Duodenal mucosa (tissue), 2 donors: ENCODE measurements around the gene PPP1R13L.
"Not testable (repeated sequence)": the region's sequence is repeated elsewhere in the genome, so short reads cannot be mapped to it uniquely, and the experiment has no call there.

Experiments
- H3K27ac ChIP-seq: one replicate; pipeline ENCODE4 v1.7.0; 2013; ENCODE audit warnings: low read depth, low read length
- H3K27me3 ChIP-seq, 2 donors: one replicate each; pipeline ENCODE4 v1.7.0; 2013; ENCODE audit warnings: low read length in 2 of 2, control low read depth in 1 of 2; ENCODE audit not compliant: insufficient read depth in 2 of 2, control insufficient read depth in 1 of 2
- H3K36me3 ChIP-seq, 2 donors: one replicate each; pipeline ENCODE4 v1.7.0; 2013; ENCODE audit warnings: low read length in 2 of 2, control low read depth in 1 of 2; ENCODE audit not compliant: insufficient read depth in 2 of 2, control insufficient read depth in 1 of 2
- H3K4me1 ChIP-seq, 2 donors: one replicate each; pipeline ENCODE4 v1.7.0; 2013; ENCODE audit warnings: low read length in 2 of 2, control low read depth in 1 of 2; ENCODE audit not compliant: insufficient read depth in 2 of 2, control insufficient read depth in 1 of 2
- H3K4me3 ChIP-seq, 2 donors: one replicate each; pipeline ENCODE4 v1.7.0; 2013; ENCODE audit warnings: low read length in 2 of 2, low read depth in 1 of 2
- H3K9ac ChIP-seq, 2 donors: one replicate each; pipeline ENCODE4 v1.7.0; 2013; ENCODE audit warnings: low read length in 2 of 2, low read depth in 1 of 2
- H3K9me3 ChIP-seq, 2 donors: one replicate each; pipeline ENCODE4 v1.7.0; 2013; ENCODE audit warnings: low read length in 2 of 2, control low read depth in 1 of 2; ENCODE audit not compliant: control insufficient read depth in 1 of 2

PPP1R13L gene

GRCh38 chr19:45420356-45420755 lies 15.5 kb upstream of the PPP1R13L start:
- H3K4me1 ChIP-seq: peaks cover 15 to 26% of the 10 kb centered on the region in 2 donors
- H3K27me3 ChIP-seq: no peaks in the 10 kb centered on the region
- H3K9ac ChIP-seq: no peak overlapping the region
- no peak overlapping the region for H3K27ac ChIP-seq
- H3K36me3 ChIP-seq: peaks cover 12 to 20% of the 10 kb centered on the region in 2 donors
- H3K4me3 ChIP-seq: no peak overlapping the region
- H3K9me3 ChIP-seq: no peaks in the 10 kb centered on the region

GRCh38 chr19:45419895-45420294 lies 15.0 kb upstream of the PPP1R13L start:
- no peaks in the 10 kb centered on the region for H3K27me3 ChIP-seq
- no peak overlapping the region for H3K4me3 ChIP-seq
- peaks cover 15 to 26% of the 10 kb centered on the region in 2 donors for H3K4me1 ChIP-seq
- peaks cover 12 to 21% of the 10 kb centered on the region in 2 donors for H3K36me3 ChIP-seq
- no peak overlapping the region for H3K9ac ChIP-seq
- no peaks in the 10 kb centered on the region for H3K9me3 ChIP-seq
- H3K27ac ChIP-seq: no peak overlapping the region

GRCh38 chr19:45419396-45419795 lies 14.5 kb upstream of the PPP1R13L start:
- peaks cover 12 to 26% of the 10 kb centered on the region in 2 donors for H3K36me3 ChIP-seq
- H3K9me3 ChIP-seq: no peaks in the 10 kb centered on the region
- peaks cover 12 to 22% of the 10 kb centered on the region in 2 donors for H3K4me1 ChIP-seq
- H3K9ac ChIP-seq: no peak overlapping the region
- H3K4me3 ChIP-seq: no peak overlapping the region
- H3K27me3 ChIP-seq: no peaks in the 10 kb centered on the region
- H3K27ac ChIP-seq: no peak overlapping the region

- Histone ChIP-seq H3K4me1 (peaks cover 6 to 16% of the 10 kb centered on the region in 2 donors), H3K27ac (no peak overlapping the region), H3K27me3 (no peaks in the 10 kb centered on the region), H3K36me3 (peaks cover 14 to 32% of the 10 kb centered on the region in 2 donors), H3K9me3 (no peaks in the 10 kb centered on the region), H3K9ac (no peak overlapping the region), H3K4me3 (no peak overlapping the region)
Measured at GRCh38 chr19:45418802-45419201, 13.9 kb upstream of the PPP1R13L start.

GRCh38 chr19:45417151-45417550 lies 12.3 kb upstream of the PPP1R13L start:
- Histone ChIP-seq H3K9me3 (no peaks in the 10 kb centered on the region), H3K4me3 (no peak overlapping the region), H3K9ac (no peak overlapping the region), H3K36me3 (peaks cover 20 to 42% of the 10 kb centered on the region in 2 donors), H3K27ac (no peak overlapping the region), H3K27me3 (no peaks in the 10 kb centered on the region), H3K4me1 (peaks cover 0 to 6% of the 10 kb centered on the region in 2 donors)

GRCh38 chr19:45414468-45414867 lies 9.6 kb upstream of the PPP1R13L start:
- Histone ChIP-seq H3K36me3 (peaks cover 17 to 36% of the 10 kb centered on the region in 2 donors), H3K9ac (no peak overlapping the region), H3K9me3 (no peaks in the 10 kb centered on the region), H3K27me3 (no peaks in the 10 kb centered on the region), H3K4me1 (peaks cover 0 to 6% of the 10 kb centered on the region in 2 donors), H3K27ac (no peak overlapping the region), H3K4me3 (no peak overlapping the region)

GRCh38 chr19:45413497-45413896 lies 8.6 kb upstream of the PPP1R13L start:
- Histone ChIP-seq H3K27me3 (no peaks in the 10 kb centered on the region), H3K36me3 (peaks cover 17 to 33% of the 10 kb centered on the region in 2 donors), H3K27ac (no peak overlapping the region), H3K4me3 (no peak overlapping the region), H3K9ac (no peak overlapping the region), H3K9me3 (no peaks in the 10 kb centered on the region), H3K4me1 (no peaks in the 10 kb centered on the region)

GRCh38 chr19:45410330-45410729 lies 5.5 kb upstream of the PPP1R13L start:
- Histone ChIP-seq H3K36me3 (peaks cover 8 to 22% of the 10 kb centered on the region in 2 donors), H3K4me1 (peaks cover 2 to 17% of the 10 kb centered on the region in 2 donors)
- not testable (repeated sequence) for H3K27me3 ChIP-seq, H3K9me3 ChIP-seq, H3K4me3 ChIP-seq, H3K9ac ChIP-seq, H3K27ac ChIP-seq

GRCh38 chr19:45409557-45409920 lies 4.7 kb upstream of the PPP1R13L start:
- Histone ChIP-seq H3K36me3 (peaks cover 8 to 17% of the 10 kb centered on the region in 2 donors), H3K4me1 (peaks cover 9 to 25% of the 10 kb centered on the region in 2 donors), H3K9me3 (no peaks in the 10 kb centered on the region), H3K9ac (no peak overlapping the region), H3K27ac (no peak overlapping the region), H3K27me3 (peaks cover 0 to 3% of the 10 kb centered on the region in 2 donors), H3K4me3 (no peak overlapping the region)

GRCh38 chr19:45408830-45409556 lies 4.1 kb upstream of the PPP1R13L start:
- no peak overlapping the region for H3K27ac ChIP-seq
- H3K9me3 ChIP-seq: no peaks in the 10 kb centered on the region
- peaks cover 2 to 5% of the 10 kb centered on the region in 2 donors for H3K27me3 ChIP-seq
- peaks cover 12 to 30% of the 10 kb centered on the region in 2 donors for H3K4me1 ChIP-seq
- no peak overlapping the region for H3K4me3 ChIP-seq
- peaks cover 8 to 12% of the 10 kb centered on the region in 2 donors for H3K36me3 ChIP-seq
- no peak overlapping the region for H3K9ac ChIP-seq
